GM18907 (cell line): Measurements from ENCODE around the gene YTHDC2.
"Not testable (repeated sequence)": the region's sequence is repeated elsewhere in the genome, so short reads cannot be mapped to it uniquely, and the experiment has no call there.

Experiments used
- ATAC-seq: cut with Tn5 transposase; IDR thresholded peaks from one replicate; pipeline ENCODE4 v1.9.1; 2021; ENCODE audit warnings: mild to moderate bottlenecking, moderate library complexity; ENCODE audit not compliant: unreplicated experiment

YTHDC2 gene

DNA sequence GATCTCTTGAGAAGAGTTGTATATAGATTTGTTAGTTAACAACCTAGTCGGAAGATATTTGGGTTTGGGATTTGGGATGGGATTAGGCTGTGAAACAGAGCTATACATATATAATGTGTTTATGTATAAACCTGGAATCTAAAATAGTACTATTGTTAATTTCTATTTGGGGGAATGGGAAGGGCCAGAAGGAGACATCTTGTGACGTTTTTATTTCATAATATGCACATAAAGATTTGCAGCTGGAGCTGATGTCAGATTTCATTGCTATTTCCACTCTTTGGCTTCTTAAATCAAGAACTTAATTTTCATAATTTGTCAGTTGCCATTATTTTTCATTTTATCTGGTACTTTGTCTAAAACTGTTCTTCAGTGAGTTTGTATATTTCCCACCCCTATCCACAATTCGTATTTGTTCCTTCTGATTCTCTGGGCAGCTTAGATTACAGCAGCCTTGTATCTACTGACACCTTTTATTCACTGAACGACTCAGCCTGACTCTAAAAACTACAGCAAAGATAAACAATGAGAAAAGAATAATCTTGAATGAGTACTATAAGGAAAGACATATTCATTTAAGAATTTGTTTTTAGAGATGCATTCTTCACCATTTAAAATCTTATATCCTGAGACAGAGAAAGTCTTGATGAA lies 86.9 kb downstream of the YTHDC2 start:
- no peak for ATAC-seq

DNA sequence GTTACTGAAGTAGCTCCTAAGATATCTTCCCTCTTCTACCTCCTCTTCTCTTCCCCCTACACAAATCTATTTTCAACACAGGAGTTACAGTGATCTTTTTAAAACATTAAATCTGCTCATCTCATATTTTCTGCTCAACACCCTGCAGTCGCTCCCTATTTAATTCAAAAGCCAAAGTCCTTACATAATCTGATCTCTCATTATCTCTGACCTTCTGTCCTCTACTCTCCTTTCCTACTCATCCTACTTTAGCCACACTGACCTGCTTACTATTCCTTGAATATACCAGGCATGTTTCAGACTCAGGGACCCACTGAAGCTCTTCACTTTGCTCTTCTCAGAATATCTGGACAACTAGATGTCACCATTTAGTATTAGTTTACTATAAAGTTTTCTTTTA lies 87.9 kb downstream of the YTHDC2 start:
- no peak for ATAC-seq

DNA sequence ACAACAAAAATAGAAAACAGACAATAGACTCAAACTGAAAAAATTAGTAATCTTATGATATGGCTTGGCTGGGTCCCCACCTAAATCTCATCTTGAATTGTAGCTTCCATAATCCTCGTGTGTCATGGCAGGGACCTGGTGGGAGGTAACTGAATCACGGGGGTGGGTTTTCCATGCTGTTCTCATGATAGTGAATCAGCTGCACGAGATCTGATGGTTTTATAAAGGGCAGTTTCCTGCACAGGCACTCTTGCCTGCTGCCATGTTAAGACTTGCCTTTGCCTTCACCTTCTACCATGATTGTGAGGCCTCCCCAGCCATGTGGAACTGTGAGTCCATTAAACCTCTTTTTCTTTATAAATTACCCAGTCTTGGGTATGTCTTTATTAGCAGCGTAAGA lies 89.8 kb downstream of the YTHDC2 start:
- not testable (repeated sequence) for ATAC-seq

DNA sequence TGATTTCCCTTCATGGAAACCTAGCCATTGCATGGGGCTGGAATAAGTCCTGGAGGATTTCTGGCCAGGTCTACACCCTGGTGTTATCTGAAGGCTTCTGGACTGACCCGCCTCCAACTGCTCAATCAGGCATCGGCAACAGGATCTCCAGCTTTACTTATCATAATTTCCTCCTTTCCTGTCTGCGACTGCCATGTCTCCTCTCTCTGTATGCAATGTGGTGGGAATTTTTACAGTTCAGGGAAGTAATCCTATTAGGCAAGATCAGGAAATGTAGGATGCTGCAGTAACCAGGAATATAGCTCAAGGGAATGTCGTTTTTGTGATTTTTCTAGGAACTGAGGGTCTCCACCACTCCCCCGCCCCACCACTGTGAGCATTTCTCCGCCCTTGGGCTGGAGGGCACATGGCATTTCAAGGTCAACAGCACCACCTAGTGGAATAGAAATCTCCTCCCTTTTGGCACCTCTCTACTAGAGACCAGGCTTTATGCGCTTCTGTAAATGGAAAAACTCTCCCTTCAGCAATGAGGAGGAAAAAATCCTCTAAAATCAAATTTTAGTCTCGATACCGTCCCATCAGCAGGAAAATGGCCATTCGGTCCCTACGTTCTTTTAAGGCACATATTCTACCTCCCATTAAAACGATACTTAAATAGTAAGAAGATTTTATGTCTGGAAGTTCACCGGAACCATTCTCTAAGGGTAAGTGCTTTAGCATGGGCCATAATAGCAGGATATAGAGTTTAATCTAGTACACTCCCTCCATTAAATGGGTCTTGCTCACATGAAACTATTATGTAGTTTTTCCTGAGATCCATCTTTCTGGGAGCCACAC lies 93.0 kb downstream of the YTHDC2 start:
- ATAC-seq = peak; percentile 88

DNA sequence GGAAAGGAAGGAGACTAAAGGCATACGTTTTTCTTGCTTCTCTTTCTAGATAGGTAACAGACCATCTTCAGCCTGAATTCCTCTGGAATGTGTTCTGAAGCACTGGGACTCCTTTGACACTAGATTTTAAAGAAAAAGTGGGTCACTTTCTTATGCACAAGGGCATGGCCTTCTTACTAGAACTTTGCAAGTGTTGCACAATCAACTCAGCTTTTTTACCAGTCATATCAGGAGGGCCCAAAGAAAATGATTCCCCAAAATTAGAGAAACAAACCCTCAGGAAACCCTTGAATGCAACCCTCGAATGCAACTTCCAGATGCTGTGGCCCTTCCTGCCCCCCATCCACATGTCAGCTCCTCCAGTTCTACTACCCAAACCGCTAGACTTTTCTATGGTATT lies 93.9 kb downstream of the YTHDC2 start:
- no peak for ATAC-seq

DNA sequence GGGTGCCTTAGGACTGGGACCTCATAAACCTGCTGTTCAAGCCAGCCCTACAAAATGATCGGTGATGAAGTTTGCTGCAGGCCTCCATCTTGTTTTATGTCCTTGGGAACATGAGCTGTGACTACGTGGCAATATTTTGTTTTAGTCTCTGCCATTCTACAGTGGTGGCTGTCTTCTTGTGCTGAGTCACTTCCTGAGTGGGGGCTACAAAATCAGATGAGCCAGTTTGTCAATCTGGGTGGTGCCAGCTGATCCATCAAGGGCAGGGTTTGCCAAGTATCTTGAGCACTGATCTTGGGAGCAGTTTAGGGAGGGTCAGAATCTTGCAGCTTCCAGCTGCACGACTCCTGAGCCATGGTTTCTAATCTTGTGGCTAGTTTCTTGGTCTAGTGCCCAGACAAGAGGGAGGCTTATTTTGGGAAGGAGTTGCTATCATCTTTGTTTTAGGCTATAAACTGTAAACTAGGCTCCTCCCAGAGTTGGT lies 94.7 kb downstream of the YTHDC2 start:
- no peak for ATAC-seq

DNA sequence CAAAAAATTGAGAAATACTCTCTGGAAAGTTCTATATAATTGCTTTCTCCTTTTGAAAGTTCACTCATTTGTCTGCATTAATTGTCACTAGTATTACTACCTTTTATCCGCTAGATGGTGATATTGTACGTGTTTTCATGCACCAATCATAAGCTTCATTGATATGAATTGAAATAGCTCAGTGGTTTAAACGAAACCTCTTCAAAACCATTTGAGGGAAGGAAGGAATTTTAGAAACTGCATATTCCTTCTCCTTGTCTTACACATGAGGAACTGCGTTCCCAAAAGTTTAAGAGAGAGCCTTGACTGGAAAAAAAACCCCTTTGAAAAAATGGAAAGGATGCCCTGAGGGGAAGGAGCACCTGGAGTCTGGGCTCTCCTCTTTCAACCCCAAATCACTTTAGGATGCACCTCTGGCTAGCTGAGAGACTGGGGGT lies 98.6 kb downstream of the YTHDC2 start:
- peak; percentile 87 for ATAC-seq

DNA sequence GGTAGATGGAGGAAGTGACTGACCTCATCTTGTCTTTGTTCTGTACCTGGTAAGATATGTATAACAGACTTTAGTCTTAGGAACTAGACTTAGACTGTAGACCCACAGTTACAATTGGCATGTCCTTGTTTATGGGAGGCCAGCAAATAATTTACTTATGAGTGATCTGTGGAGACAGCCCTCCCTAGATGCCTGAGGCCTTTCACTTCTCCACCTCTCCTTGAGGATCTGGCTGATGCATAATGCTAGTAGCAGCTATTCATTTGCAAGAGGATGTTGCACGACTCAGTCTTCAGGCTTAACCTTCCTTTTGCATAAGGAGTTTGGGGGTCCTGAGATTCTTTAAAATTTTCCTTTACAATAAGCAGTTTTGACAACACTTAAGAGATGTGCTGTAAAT lies 100.7 kb downstream of the YTHDC2 start:
- ATAC-seq = no peak

DNA sequence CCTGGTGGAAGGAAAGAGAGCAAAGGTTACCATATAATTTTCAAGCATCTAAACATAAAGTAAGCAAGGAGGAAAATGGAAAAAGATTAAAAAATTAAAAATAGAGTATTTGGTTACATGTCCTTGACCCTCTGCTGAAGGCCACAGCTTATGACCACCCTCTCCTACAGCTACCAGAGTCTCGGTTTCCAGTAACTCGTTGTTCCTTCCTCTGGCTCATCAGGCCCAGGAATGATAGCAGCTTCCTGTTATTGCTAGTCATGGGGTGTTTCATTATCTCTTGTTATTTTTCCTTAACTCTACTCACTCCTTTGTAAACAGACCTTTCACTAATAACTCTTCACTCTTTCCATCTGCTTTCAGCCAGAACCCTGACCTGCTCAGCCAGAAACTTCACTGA lies 102.2 kb downstream of the YTHDC2 start:
- no peak for ATAC-seq

DNA sequence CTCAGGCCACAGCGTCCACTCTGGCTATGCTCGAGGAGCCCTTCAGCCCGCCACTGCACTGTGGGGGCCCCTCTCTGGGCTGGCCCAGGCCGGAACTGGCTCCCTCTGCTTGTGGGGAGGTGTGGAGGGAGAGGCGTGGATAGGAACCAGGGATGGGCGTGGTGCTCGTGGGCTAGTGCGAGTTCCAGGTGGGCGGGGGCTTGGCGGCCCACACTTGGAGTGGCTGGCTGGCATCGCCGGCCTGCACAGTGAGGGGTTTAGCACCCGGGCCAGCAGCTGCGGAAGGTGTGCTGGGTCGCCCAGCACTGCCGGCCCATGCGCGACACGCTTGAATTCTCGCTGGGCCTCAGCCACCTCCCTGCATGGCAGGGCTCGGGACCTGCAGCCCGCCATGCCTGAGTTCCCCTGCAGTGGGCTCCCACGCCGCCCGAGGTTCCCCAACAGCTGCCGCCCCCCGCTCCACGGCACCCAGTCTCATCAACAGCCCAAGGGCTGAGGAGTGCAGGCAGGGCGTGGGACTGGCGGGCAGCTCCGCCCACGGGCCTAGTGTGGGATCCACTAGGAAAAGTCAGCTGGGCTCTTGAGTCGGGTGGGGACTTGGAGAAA lies 103.8 kb downstream of the YTHDC2 start:
- no peak for ATAC-seq

DNA sequence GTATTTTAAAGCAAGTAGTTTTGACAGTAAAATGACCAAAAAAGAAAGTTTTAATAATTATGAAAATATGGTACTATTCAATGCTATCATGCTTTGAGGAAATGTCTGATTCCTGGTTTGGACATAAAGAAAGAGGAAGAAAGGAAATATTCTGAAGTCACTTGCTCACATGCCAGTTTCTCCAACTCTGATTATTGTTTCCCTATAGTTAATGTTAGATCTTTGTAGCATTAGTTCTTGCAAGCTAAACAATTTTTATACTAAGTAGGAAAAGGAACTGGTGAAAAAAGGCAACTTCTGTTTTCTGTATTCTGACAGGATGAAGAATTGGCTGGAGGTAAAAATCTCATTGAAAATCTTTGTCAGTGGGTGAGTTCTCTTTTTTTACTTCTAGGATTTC lies 119.5 kb downstream of the YTHDC2 start:
- ATAC-seq = no peak

DNA sequence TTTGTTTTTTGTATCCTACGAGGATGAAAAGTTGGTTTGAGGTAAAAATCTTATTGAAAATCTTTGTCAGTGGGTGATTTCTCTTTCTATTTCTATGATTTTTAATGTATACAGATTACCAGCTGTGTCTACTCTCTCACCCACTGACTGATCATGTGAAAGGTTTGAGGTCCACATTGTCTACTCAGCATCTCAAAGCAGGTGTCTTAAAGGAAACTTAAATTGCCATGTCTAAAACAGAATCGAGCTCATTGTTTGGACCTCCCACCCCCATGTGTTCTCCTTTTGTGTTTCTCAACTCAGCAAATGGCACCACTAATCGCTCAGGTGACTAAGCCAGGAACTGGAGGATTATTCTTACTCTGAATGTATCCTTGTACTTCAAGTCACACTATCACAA lies 121.5 kb downstream of the YTHDC2 start:
- ATAC-seq = no peak

DNA sequence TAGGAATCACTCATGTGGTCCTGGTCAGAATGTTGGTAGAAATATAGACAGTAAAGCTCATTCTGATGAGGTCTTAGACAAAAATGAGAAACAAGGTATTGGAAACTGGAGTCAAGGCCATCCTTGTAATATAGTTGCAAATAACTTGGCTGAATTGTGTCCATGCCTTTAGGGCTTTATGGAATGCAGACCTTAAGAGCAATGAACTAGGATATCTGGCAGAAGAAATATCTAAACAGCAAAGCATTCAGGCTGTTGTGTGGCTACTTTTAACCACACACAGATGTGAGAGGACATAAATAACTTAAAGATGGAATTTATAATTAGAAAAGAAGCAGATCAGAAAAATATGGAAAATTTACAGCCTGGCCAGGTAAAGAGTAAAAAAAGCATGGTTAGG lies 128.2 kb downstream of the YTHDC2 start:
- no peak for ATAC-seq
